GM18508 (cell line): Measurements from ENCODE around the gene DYNC1I2.
"Not testable (repeated sequence)": the region's sequence is repeated elsewhere in the genome, so short reads cannot be mapped to it uniquely, and the experiment has no call there.

Experiments used
- ATAC-seq: cut with Tn5 transposase; IDR thresholded peaks from one replicate; pipeline ENCODE4 v1.9.1; 2021; ENCODE audit warnings: moderate number of reproducible peaks; ENCODE audit not compliant: insufficient read depth, unreplicated experiment

The DYNC1I2 gene

DNA sequence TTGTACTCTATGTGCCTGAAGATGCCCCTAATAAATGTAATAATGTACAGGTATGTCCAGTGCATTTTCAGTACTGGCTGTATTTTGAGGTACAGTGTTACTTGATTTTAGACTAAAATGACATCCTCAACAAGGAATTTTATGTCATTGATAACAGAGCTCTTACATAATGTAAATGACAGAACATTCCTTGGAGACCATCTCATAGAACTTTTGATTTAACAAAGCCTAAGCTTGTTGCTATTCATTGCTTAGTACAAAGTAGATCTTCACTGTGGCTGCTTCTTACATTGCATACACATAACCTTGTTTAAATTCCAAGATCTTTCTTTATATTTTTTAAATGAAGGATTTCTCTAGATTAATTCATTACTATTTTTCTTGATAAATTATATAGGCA is 24.1 kb downstream of the DYNC1I2 start:
- no peak for ATAC-seq

DNA sequence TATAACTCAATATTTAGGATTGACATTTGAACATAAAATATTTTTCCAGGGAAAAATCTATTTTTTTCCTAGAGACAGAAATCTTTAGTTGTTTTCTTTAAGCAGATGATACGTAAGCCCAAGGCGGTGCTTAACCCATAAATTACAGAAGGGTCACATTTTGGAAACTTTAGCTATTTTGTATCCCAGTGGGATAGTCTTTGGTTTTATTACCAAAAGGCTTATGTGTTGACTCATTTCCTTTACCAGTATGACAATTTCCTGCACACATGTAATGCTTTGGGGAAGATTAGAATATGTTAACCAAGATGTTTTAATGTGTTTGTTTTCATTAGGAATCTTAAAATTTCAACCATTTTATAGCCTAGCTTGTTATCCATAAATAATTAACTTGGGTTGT is 24.8 kb downstream of the DYNC1I2 start:
- no peak for ATAC-seq

DNA sequence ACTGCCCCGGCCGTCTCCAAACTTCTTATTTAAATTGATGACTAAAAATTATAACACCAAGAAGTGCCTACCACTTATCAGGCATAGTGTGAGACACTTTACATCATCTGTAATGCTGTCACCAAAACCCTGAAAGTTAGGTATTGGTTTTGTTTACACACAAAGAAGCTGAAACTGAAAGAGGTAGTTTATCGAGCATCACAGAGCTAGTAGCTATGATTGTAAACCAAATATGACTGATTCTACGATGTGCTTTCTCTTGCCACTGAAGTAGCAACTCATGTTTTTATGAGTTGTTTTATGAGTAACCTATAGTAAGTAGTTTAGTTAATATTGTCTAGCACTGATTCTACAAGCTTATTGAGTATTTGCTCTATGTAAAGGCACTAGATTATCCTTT is 31.5 kb downstream of the DYNC1I2 start:
- no peak for ATAC-seq

DNA sequence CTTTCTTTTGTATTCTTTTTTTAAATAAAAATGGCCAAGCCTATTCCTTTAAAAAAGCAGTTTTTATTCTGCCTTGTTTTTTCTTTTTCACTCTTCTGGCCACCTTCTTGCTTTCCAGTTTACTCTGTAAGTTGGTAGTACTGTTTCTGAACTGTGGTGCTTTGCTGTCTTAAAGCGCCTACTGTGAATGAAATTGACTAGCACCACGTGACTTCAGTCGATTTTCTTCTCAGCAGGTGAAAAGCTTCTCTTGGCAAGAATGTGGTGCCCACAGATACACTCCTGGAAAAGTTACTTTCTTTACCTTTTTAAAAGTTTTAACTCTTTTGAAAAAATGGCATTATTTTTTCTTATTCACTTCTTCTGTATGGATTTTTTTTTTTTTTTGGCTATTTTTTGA is 32.4 kb downstream of the DYNC1I2 start:
- no peak for ATAC-seq

DNA sequence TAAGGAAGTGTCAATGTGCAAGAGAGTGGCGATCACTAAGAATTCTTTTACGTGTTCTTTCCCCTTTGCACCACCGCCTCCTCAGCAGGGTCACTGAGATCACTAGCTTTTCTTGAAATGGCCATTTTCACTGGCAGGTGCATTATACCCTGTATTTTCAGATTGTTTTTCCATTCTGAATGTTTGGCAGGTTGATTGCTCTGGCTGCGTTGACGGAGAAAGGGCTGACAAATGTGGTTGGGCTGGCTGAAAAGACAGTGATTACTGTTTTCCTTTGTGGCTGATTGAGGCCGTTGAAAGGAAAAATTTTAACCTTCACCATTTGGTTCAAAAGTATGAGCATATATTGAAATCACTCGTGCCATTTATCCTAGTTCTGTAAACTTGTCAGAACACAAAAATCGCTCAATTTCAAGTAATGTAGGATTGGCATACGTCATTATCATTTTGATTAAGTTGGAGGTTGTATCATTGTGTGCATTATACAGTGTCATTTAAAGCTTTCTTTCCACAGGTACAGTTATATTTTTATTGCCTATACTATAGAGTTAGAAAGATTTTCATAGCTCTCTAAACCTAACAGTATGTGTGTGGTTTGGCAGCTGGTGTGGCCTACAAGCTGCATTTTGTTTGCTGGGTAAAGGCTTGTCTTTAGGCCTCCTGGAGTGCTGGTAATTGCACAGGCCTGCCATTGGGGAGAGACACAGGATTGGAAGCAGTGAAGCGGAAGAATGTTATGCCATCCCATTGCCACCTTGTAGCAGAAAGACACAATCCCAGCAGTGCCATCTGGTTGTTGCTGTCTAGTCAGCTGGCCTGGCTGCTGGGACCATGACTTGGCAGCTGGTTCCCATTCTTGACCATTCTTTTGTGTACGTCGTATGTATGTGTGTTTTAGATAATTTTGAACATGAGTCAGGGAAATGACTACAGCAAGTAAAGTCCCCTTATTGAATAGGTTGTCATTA is 36.7 kb downstream of the DYNC1I2 start:
- no peak for ATAC-seq

DNA sequence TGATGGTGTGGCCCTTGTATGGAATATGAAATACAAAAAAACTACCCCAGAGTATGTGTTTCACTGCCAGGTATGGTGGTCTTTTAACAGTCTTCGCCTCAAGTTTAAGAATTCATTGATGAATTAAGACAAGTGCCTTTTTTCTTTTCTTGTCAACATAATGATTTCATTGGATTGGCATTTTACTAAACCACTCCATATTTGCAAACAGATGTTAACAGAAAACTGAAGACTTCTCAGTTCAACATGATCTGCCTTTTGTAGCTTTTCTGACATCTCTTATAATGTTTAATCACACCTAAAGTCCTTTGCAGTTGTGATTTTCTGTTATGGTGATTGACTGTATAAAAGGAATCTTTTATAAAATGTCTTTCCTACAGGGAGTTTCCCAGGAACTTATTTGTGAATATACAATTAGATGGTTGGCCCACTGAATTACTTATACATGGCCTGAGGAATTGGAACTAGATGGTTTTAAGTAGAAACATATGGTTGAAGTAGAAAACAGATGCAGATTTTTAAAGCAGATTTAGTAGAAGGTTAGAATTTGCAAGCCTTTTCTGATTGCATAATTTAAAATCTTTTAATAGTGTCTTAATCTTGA is 39.7 kb downstream of the DYNC1I2 start:
- ATAC-seq = no peak

DNA sequence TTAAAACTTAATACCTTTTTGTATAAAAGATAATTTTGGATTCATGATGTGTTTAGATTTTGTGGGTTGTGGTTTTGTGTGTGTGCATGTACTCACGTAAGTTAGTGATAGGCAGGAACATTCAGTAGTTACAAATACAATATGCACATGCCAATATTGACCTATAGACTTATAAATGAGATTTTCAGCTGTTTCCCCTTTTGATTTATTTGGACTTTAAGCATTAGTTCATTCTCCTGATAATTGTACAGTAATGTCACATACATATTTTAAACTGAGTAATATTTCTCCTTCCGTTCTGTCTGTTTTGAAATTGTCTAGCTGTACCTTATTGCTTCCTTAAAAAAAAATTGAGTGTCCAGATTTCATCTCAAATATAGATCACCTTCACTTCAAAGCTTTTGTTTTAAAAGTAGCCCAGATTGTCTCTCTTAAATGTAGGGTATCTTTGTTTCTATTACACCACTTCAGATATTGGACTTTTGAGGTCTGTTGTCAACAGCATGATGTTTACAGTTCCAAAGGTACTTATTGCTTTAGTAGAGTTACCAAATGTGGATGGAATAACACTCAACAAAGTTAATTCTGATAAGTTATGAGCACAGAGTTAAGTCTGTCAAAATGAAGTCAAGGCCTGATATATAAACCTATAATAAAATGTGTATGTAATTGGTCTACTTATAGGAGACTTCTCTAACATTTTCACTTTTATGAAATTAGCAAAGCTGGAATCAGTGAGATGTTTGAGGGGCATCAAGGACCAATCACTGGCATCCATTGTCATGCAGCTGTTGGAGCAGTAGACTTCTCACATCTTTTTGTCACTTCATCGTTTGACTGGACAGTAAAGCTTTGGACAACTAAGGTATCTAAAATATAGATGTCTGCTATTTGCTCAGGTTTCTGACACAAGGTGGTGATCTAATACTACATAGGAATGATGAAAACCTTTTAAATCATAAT is 42.0 kb downstream of the DYNC1I2 start:
- no peak for ATAC-seq

DNA sequence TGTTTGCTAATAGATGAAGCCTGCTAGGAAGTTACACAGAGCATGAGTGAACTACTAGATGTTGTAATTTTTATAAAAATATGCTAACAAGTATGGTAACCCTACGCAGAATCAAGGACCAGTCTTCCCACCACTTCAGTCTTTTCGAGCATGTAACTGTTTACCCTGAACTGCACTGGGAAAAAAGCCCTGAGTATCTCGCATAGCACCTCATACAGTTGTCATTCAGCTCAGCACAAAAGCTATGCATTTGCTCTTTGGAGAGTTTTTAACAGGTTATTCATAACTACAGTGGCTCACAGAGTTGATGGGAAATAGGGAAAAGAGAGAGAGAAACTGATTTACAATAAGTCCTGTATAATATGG is 42.7 kb downstream of the DYNC1I2 start:
- ATAC-seq = no peak

DNA sequence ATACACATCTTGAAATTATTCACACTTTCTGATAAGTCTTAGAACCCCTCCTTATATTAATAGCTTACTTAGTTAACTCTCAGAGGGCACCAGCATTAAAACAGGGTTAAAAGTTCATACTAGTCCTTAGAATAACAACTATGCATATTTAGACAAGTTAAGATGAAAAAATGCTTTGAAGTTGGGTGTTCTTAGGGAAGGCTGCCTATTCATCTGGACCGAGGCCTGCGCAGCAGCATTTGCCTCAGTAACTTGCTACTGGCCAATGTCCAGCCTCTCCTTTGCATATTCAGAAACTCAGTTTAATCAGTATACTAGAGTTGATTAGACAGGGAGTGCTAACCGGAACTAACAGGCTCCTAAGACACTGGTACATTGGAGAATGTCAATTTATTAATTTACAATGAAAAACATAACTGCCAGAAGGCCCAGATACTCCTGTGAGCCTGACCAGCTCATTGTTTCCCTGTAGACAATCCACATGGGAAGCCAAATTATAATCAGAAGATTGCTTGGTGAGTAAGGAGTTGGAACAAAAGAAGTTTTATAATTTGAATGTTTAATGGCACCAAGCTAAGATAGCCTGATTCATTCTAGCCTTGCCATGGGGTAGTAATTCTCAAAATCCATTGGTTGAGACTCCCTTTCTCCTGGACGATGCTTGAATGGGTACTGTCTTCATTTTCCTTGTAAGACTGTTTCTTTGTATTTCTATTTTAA is 48.9 kb downstream of the DYNC1I2 start:
- ATAC-seq = no peak

DNA sequence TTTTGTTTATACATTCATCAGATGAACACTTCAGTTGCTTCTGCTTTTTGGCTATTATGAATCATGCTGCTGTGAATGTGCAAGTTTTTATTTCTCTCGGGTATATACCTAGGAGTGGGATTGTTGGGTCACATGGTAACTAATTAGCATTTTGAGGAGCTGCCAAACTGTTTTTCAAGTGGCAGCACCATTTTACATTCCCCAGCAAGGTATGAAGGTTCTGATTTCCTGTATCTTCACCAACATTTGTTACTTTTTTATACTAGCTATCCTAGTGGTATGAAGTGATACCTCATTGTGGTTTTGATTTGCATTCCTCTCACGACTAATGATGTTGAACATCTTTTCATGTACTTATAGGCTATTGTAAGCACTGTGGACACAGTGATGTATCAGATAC is 53.9 kb downstream of the DYNC1I2 start:
- ATAC-seq = no peak

DNA sequence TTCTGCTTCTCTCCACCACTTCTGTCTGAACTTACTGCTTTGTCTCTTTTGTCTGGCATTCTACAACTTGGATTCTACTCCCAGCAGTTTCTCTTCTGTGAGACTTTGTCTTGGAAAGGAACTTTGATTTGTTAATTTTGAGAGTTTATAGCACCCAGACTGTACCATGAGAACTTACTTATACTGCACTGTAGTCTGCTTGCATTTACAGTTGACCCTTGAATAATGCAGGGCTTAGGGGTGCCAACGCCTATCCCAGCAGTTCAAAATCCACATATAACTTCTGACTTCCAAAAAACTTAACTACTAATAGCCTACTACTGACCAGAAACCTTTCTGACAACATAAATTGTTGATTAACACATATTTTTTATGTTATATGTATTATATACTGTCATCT is 55.5 kb downstream of the DYNC1I2 start:
- ATAC-seq = no peak

DNA sequence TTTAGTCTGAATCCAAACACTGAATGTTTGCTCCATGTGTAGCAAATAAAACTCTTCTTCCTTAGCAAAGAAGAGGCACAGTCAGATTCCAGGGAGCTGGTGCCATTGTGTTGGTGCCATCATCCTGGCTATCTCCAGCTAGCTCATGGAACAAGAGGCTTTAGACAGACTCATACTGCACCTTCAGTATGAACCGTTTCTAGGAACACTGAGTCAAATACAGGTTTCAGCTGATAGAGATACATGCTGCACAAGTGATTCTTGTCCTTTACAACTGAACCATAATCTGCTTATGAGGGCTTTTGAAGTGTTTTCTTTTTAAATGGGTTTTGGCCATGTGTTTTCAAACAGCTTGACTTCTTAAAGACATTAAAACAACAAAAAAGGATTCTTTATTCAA is 57.9 kb downstream of the DYNC1I2 start:
- ATAC-seq = no peak

DNA sequence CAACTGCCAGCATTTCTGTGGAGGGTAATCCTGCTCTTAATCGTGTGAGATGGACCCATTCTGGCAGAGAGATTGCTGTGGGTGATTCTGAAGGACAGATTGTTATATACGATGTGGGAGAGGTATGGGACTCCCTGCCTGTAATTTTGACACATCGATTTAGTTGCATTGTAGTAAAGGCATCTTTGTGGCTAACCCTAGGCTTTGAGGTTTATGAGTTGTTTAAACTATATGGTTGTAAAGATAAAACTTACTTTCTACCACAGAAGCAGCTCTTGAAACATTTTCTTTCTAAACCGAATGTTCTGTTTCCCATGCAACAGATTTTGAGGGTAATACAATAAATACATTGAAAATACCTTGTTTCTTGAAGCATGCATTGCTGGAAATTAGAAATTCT is 58.5 kb downstream of the DYNC1I2 start:
- no peak for ATAC-seq

DNA sequence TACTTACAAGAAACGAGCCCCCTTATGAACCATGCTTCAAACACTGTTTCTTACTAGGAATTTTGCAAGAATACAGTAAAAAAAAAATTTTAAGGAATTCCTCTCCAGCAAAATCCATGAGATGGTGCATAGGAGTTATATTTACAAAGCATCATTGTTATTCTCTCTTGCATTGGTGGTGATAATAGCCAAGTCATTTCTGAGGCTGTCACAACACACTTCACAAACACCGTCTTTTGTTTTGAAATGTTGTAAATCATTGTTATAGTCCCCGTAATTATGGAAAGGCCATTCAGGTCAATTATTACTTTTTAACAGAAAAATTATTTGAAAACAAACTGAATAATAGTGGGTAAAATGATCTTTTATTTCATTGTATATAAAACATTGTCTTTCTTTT is 60.1 kb downstream of the DYNC1I2 start:
- no peak for ATAC-seq

DNA sequence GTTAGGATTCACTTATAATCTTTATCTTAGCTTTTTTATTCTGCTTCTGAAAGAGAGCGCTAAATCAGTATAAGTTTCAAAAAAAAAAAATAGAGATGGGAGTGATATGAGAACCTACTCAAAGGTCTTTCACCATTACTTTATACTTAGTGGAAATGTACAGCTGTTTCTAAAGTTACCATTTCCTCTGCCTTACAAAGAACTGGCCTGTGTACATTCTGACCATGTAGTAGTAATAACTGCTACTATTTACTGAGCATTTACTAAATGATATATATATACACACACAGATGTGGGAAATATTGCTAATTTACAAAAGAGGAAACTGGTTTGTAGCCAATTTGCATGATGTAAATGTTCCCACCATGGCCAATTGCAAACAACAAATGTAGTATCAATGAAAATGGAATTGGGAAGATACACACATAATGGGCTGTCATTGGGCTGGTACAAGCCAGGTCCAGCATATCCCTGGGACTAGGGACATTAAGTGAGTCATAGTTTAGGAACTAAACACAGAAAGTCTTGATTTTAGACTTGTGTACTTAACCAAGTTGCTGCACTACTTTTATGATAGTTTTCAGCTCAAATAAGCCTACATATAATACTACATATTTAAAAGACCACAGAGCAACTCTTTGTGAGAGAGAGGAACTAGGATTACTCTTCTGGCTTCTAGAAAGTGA is 67.1 kb downstream of the DYNC1I2 start:
- no peak for ATAC-seq

DNA sequence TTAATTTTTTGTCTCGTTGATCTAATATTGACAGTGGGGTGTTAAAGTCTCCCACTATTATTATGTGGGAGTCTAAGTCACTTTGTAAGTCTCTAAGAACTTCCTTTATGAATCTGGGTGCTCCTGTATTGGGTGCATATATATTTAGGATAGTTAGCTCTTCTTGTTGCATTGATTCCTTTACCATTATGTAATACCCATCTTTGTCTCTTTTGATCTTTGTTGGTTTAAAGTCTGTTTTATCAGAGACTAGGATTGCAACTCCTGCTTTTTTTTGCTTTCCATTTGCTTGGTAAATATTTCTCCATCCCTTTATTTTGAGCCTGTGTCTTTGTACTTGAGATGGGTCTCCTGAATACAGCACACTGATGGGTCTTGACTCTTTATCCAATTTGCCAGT is 71.5 kb downstream of the DYNC1I2 start:
- not testable (repeated sequence) for ATAC-seq

DNA sequence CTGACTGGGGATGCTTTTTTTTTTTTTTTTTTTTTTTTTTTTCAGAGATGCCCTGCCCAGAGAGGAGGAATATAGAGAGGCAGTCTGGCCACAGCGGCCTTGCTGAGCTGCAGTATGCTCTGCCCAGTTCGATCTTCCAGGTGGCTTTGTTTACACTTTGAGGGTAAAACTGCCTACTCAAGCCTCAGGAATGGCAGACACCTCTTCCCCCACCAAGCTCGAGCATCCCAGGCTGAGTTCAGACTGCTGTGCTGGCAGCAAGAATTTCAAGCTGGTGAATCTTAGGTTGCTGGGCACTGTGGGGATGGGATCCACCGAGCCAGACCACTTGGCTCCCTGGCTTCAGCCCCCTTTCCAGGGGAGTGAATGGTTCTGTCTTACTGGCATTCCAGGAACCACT is 73.9 kb downstream of the DYNC1I2 start:
- ATAC-seq = not testable (repeated sequence)

DNA sequence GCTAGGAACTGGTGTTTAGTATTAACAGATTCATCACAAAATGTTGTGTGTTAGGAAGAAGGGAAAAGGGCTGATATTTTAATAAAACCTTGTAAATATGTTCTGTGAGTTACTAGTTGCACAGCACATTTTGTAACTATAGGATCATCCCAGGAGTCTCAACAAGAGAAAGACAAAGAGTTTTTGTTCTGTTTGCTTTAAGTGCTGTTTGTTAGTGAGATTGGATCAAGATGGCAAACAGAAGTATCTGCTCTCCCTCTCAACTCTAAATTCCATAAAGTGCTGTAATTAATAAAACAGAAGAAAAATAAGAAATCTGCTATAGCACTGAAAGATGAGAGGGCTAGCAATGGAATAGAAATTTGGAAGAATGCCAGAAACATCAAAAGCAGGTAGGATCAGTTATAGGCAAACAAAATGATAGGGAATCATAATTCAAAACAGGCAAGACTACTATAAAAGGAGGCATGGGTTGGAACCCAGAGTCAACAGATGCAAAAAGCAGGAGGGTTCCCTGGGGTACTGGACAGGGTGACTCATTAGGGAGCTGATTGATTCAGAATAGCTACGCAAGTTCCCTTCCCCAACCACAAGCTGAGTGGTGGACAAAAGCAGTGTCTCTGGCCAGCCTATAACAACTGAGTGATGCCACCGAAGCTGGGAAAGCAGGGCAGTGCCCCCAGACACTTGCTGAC is 75.8 kb downstream of the DYNC1I2 start:
- ATAC-seq = no peak

DNA sequence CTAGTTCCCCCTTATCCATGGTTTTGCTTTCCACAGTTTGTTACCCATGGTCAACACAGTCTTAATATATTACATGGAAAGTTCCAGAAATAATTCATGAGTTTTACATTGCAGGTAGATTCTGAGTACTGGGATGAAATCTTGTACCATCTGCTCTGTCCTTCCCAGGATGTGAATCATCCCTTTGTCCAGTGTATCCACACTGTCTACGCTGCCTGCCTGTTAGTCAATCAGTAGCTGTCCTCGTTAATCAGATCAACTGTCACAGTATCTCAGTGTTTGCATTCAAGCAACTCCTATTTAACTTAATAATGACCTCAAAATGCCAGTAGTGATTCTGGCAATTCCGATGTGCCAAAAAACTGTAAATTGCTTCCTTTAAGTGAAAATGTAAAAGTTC is 76.3 kb downstream of the DYNC1I2 start:
- no peak for ATAC-seq
